HG02623 (cell line): Measurements from ENCODE around the gene IRGC.

Experiments used
- ATAC-seq: cut with Tn5 transposase; IDR thresholded peaks from one replicate; pipeline ENCODE4 v1.9.1; 2021; ENCODE audit warnings: moderate library complexity; ENCODE audit not compliant: unreplicated experiment

Gene IRGC

DNA sequence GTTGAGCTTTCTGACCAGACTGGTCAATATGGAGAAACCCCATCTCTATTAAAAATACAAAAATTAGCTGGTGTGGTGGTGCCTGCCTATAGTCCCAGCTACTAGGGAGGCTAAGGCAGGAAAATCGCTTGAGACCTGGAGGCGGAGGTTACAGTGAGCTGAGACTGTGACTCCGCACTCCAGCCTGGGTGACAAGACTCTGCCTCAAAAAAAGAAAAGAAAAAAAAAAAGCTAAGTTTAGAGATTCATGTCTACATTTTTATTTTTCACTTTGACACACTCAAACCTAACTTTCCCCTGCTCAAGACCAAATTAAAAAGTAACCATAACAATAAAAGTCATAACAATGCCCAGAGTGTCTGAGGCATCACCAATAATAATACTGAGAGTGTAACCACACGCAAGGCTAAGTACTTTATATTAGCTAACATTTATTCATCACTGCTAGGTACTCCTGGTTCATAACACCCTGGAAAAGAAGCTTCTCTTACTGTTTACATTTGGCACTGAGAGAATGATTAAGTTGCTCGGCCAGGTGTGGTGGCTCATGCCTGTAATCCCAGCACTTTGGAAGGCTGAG is 5.7 kb downstream of the IRGC start:
- no peak for ATAC-seq

DNA sequence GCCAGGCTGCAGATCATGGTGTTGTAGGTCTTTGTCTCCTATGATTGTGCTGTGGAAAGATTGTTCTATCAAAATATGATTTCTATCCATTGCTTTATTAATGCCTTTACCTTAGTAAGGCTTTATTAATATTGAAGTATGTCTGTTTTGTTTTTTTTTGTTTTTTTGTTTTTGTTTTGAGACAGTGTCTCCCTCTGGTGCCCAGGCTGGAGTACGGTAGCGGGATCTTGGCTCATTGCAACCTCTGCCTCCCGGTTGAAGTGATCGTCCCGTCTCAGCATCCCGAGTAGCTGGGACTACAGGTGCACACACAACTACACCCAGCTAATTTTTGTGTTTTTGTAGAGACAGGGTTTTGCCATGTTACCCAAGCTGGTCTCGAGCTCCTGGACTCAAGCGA is 7.7 kb downstream of the IRGC start:
- no peak for ATAC-seq

- no peak for ATAC-seq
These were observed 9.0 kb downstream of the IRGC start for GRCh38 chr19:43724896-43725295.

GRCh38 chr19:43725468-43725867 is 9.6 kb downstream of the IRGC start:
- no peak for ATAC-seq

DNA sequence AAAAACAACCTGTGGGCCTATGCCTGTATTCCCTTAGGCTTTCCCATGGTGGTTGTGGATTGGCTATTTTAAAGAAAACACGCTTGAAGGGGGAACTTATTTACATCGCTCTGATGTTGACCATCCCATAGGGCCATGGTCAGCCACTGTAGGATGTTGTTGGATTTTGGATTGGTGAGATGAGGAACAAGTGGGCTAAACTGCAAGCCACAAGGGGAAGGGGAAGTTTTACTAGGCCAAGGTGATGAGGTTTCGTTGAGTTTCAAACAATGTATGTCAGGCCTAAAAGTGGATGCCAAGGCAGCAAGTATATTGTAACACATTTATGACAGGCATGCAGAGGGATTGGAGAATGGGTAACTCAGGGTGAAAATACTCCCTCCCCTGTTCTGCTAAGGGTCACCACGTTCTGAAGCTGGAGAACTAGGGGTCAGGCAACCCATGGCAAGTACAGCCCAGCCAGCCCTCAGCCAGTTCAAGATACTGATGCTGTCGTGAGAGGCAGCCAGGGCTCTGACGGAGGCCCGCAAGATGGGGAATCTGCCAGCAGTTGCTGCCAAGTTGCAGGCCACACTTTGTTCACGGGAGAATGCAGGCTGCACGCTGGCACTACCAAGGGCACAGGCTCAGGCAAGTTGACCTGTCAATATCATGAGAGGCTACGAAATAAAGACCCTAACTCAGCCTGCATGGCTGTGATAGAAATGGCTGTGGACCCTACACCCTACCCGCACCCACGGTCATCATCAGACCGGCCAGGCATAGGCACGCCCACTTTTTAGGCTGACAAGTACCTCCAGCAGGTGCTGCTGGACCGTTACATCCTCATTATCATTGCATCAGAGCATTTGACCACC is 11.1 kb downstream of the IRGC start:
- no peak for ATAC-seq

DNA sequence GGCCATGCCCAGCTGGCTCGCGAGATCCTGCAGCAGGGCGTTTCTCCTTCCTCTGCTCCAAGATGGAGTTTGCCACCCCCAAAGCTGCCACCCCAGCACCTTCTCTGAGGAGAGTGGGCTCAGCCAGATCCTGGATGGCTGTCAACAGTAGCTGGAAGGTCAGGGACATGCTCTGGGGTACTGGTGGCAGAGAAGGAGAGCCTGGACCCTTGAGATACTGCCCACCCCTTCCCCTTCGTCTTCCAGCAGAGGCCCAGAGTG is 11.6 kb downstream of the IRGC start:
- no peak for ATAC-seq

- ATAC-seq: no peak
These were observed 14.0 kb downstream of the IRGC start for GRCh38 chr19:43729919-43730318.

DNA sequence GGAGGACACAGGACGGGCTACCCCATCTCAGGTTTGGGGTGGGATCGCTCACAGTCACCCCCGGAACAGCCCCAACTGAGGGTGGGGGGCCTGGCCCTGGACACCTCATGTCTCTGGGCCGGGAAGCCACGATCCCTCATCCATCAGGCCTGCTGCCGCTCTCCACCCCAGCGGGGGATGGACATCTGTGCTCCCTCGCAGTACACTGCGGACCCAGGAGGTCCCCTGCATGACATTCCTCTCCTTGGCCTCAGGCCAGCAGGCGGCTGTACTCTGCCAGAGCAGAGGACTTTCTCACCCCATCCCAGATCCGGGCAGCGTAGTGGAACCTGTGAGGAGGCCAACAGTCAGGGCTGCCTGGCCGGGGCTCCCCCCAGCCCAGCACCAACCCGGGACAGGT is 15.5 kb downstream of the IRGC start:
- ATAC-seq: no peak

GRCh38 chr19:43731846-43732245 is 16.0 kb downstream of the IRGC start:
- no peak for ATAC-seq

DNA sequence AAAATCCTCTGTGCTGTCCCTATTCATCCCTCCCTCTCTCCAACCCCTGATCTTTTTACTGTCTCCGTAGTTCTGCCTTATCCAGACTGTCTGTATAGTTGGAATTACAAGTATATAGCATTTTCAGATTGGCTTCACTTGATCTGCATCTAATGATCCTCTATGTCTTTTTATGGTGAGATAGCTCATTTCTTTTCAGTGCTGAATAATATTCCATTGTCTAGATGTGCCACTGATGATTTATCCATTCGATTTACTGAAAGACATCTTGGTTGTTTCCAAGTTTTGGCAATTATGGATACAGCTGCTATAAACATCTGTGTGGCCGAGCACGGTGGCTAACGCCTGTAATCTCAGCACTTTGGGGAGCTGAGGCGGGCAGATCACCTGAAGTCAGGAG is 19.1 kb downstream of the IRGC start:
- no peak for ATAC-seq

GRCh38 chr19:43735957-43736356 is 20.1 kb downstream of the IRGC start:
- ATAC-seq: no peak

- ATAC-seq: no peak
These were observed 22.9 kb downstream of the IRGC start for GRCh38 chr19:43738780-43739211.

DNA sequence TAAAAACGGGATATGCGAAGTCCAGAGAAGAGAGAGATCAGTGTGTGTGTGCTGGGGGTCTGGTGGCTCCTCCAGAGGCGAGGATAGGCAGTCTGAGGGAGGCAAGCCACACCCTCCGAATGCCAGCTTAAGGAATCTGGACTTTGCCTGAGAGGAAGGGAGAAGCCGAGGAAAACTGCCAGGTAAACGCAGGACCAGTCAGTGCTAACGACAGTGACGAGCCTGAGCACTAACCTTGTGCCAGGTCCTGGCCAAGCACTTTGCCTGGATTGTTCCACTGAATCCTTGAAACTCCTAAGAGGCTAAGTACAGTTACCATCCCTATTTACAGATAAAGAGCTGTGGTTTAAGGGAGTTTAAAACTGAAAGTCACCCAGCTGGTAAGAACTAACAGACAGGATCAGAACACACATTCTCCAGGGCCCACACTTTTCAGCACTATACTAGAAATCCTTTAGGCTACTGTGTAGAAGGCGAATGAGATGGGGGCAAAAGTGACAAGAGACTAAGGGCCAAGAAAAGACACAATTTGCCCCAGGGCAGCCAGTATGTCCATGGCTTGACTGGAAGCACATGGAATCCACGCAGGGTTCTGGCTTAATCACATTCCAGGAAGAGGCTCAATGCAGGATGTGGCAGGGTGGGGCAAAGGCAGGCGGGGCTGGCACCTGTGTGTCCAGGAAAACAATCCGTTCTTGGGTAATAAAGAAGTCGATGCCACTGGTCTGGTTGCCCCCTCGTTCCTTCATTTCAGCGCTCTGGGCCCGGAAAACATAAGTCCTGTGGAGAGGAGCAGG is 23.8 kb downstream of the IRGC start:
- no peak for ATAC-seq

- ATAC-seq: no peak
These were observed 25.4 kb downstream of the IRGC start for GRCh38 chr19:43741075-43741825.

GRCh38 chr19:43743059-43743458 is 27.2 kb downstream of the IRGC start:
- ATAC-seq: no peak

- no peak for ATAC-seq
These were observed 31.8 kb downstream of the IRGC start for GRCh38 chr19:43747557-43748204.

GRCh38 chr19:43748205-43748594 is 32.3 kb downstream of the IRGC start:
- no peak for ATAC-seq

DNA sequence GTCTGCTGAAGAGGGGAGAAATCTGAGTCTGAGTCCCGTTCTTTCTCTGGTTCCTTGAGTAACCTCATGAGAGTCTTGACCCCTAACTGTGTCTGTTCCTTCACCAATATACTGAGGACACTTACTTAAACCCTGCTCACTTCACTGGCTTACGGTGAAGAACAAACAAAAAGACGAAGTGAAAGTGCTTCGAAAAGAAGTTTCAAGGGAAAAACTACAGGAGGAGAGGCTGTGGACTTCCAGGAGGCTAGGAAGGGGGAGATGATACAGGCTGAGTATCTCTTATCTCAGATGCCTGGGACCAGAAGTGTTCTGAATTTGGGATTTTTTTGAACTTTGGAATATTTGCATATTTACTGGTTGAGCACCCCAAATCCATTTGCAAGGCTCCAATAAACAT is 32.8 kb downstream of the IRGC start:
- ATAC-seq: no peak

- ATAC-seq: no peak
These were observed 33.3 kb downstream of the IRGC start for GRCh38 chr19:43749152-43749551.

GRCh38 chr19:43749898-43750297 is 34.0 kb downstream of the IRGC start:
- ATAC-seq: no peak
